K562 (cell line): ENCODE measurements around the gene SRGN. TPM values are rescaled to one million over a fixed set of nuclear protein-coding genes. Genes with fewer than 3 reads are reported as not detected.

Source experiments
- ATAC-seq: fragments of 200-7000 bp; cut with Tn5 transposase; 3 replicates; pipeline ENCODE4 v1.9.1; 2020; ENCODE audit warnings: moderate library complexity
- BruUV-seq: library from RNA; stranded (reverse); fragments of 400-500 nt; replicated peaks from 2 replicates; lab custom pipeline; 2021; lab: Mats Ljungman, UMichigan
- CTCF ChIA-PET: fragments of 300-600 bp; formaldehyde crosslinking; extraction: SDS; loops from one replicate; lab custom pipeline; 2021; ENCODE audit warnings: low intra/inter-chr PET ratio; lab: Yijun Ruan, JAX
- POLR2A ChIA-PET: fragments of 300-600, 350-650 bp; sonication (Branson Sonifier 250); formaldehyde crosslinking; extraction: SDS; loops from one replicate; lab custom pipeline; 2021; ENCODE audit warnings: antibody characterized with exemption, inconsistent platforms; lab: Yijun Ruan, JAX
- DNase-seq, 4 experiments: peaks; one replicate each; pipeline versions ENCODE4 v3.0.0 to v3.0.0-alpha.2; 2011 to 2018; ENCODE audit warnings: low spot score in 3 of 4, mixed read lengths in 3 of 4; ENCODE audit errors: extremely low read depth in 1 of 4
- FAIRE-seq: peaks from 2 replicates; lab custom pipeline; 2011; peaks lifted over from hg19 to GRCh38; lab: Jason Lieb, UNC
- H2AFZ ChIP-seq: 2 replicates; pipeline ENCODE4 v1.6.0; 2011; ENCODE audit warnings: low read depth, low read length, control low read depth, inconsistent platforms
- H3K27ac ChIP-seq: fragments of 200-600 bp; 3 replicates; pipeline ENCODE4 v1.8.0; 2011; ENCODE audit warnings: low read depth, mild to moderate bottlenecking, control low read depth, inconsistent platforms, low read length, moderate library complexity, mixed read lengths; ENCODE audit errors: extremely low read depth
- H3K27me3 ChIP-seq, 2 experiments: fragments of 300-600 bp in 1 of 2; 2 replicates in 1 of 2; 3 replicates in 1 of 2; pipeline versions ENCODE4 v1.6.0 to v1.8.0; 2011; ENCODE audit warnings: inconsistent platforms in 2 of 2, low read length in 2 of 2, mild to moderate bottlenecking in 1 of 2, mixed read lengths in 1 of 2, moderate library complexity in 1 of 2; ENCODE audit not compliant: control insufficient read depth in 2 of 2, insufficient read depth in 2 of 2
- H3K36me3 ChIP-seq: fragments of 300-600 bp; 3 replicates; pipeline ENCODE4 v1.8.0; 2011; ENCODE audit warnings: mild to moderate bottlenecking, low read length, inconsistent platforms; ENCODE audit not compliant: control insufficient read depth, insufficient read depth
- H3K4me1 ChIP-seq, 2 experiments: fragments of 200-600 bp in 1 of 2; replicated peaks in 1 of 2; 2 replicates in 1 of 2; 3 replicates in 1 of 2; pipeline versions ENCODE4 v1.5.1 to v1.8.0; 2011; ENCODE audit warnings: inconsistent platforms in 2 of 2, low read length in 2 of 2, mild to moderate bottlenecking in 1 of 2, mixed read lengths in 1 of 2, moderate library complexity in 1 of 2; ENCODE audit not compliant: control insufficient read depth in 2 of 2, insufficient read depth in 2 of 2
- H3K4me2 ChIP-seq: 2 replicates; pipeline ENCODE4 v1.6.1; 2011; ENCODE audit warnings: low read length, control low read depth, inconsistent platforms, mixed read lengths; ENCODE audit not compliant: insufficient read depth
- H3K4me3 ChIP-seq: fragments of 200-600 bp; sonication (generic), shearing (Covaris generic); 2 replicates; pipeline ENCODE4 v1.5.1; 2016; ENCODE audit warnings: control low read depth, inconsistent platforms
- H3K79me2 ChIP-seq: fragments of 200-600 bp; 3 replicates; pipeline ENCODE4 v1.8.0; 2011; ENCODE audit warnings: low read length, inconsistent platforms; ENCODE audit not compliant: control insufficient read depth, insufficient read depth
- H3K9ac ChIP-seq, 2 experiments: 2 replicates each; pipeline versions ENCODE4 v1.6.0 to v1.6.1; 2011; ENCODE audit warnings: low read depth in 2 of 2, low read length in 2 of 2, control low read depth in 1 of 2, inconsistent platforms in 1 of 2, mild to moderate bottlenecking in 1 of 2, mixed read lengths in 1 of 2; ENCODE audit not compliant: insufficient read depth in 1 of 2
- H3K9me1 ChIP-seq: one replicate; pipeline ENCODE4 v1.6.0; 2011; ENCODE audit warnings: inconsistent platforms, mild to moderate bottlenecking, low read length, moderate library complexity; ENCODE audit not compliant: control insufficient read depth, insufficient read depth
- H3K9me3 ChIP-seq: replicated peaks from 2 replicates; pipeline ENCODE4 v1.5.1; 2011; ENCODE audit warnings: low read depth, low read length, inconsistent platforms; ENCODE audit not compliant: control insufficient read depth, insufficient read depth
- H4K20me1 ChIP-seq: replicated peaks from 2 replicates; pipeline ENCODE4 v1.6.1; 2011; ENCODE audit warnings: low read length, inconsistent platforms, mixed read lengths; ENCODE audit not compliant: control insufficient read depth, insufficient read depth
- CREBBP ChIP-seq: IDR thresholded peaks from one replicate; pipeline ENCODE4 v1.6.1; 2012; ENCODE audit warnings: low read depth, mild to moderate bottlenecking, control low read depth, inconsistent platforms, low read length
- LARP7 ChIP-seq: fragments of 450-650 bp; IDR thresholded peaks from 2 replicates; pipeline ENCODE4 v1.6.1; 2016
- U2AF2 ChIP-seq: fragments of 200-400 bp; formaldehyde crosslinking; optimal IDR thresholded peaks from 2 replicates; pipeline ENCODE3; 2017; ENCODE audit warnings: low read depth, mild to moderate bottlenecking, low read length
- ZBTB11 ChIP-seq, 3 experiments: fragments of 200-800 bp in 1 of 3; fragments of 250-450 bp in 1 of 3; fragments of 450-650 bp in 1 of 3; sonication (Bioruptor Pico) in 1 of 3; sonication (Bioruptor generic) in 1 of 3; formaldehyde crosslinking in 1 of 3; IDR thresholded peaks; 2 replicates each; pipeline versions ENCODE4 v1.6.1 to v1.8.0; 2016 to 2022; ENCODE audit warnings: mild to moderate bottlenecking in 2 of 3, missing genetic modification characterization in 2 of 3, missing compliant biosample characterization in 1 of 3, moderate library complexity in 1 of 3
- ZBTB17 ChIP-seq: fragments of 450-650 bp; formaldehyde crosslinking; IDR thresholded peaks from 2 replicates; pipeline ENCODE4 v1.4.0; 2020; ENCODE audit warnings: mild to moderate bottlenecking
- WGBS: fragments of 100-300 bp; shearing (Covaris generic); methylation state at CpG from one replicate; pipeline ENCODE4 v1.1.6; 2016; ENCODE audit warnings: low coverage, mixed read lengths; ENCODE audit not compliant: insufficient coverage; ENCODE audit errors: missing lambda C conversion rate; 5-methylcytosine and 5-hydroxymethylcytosine counted together
- in situ Hi-C: fragments of 300-500 bp; cut with MboI; formaldehyde crosslinking; loops from 4 replicates; pipeline ENCODE4 v1.15.0; 2018; ENCODE audit warnings: inconsistent platforms, mixed read lengths
- intact Hi-C: fragments of 100-400 bp; cut with micrococcal nuclease; formaldehyde crosslinking; loops from 2 replicates; pipeline ENCODE4 v1.14.2; 2022
- polyA plus RNA-seq, 8 experiments: library from polyadenylated mRNA; depleted of rRNA in 4 of 8; stranded (reverse) in 5 of 8; unstranded in 3 of 8; fragments of >200 nt; fragmentation: Nextera tagmentation in 2 of 8; fragmentation: Illumina TruSeq in 1 of 8; extraction: Ambion mirVana in 2 of 8; extraction: Trizol in 1 of 8; gene quantifications; 2 replicates each; pipeline versions ENCODE4 v1.2.1 to v1.2.3, GENCODE V29; 2011 to 2014; ENCODE audit warnings: inconsistent platforms in 1 of 8, missing spikeins in 1 of 8
- total RNA-seq, 7 experiments: library from RNA; depleted of rRNA in 6 of 7; stranded (reverse); fragments of >200 nt in 6 of 7; fragmentation: Illumina TruSeq in 2 of 7; extraction: Trizol in 2 of 7; gene quantifications; 2 replicates each; pipeline versions ENCODE4 v1.2.1 to v1.2.3, GENCODE V29; 2011 to 2021; ENCODE audit warnings: low replicate concordance in 1 of 7
- TF ChIP-seq, protein P1 (sequence below), 2 experiments: fragments of 450-650 bp in 1 of 2; sonication (generic) in 1 of 2; formaldehyde crosslinking in 1 of 2; IDR thresholded peaks in 1 of 2; conservative IDR thresholded peaks in 1 of 2; 2 replicates each; pipeline versions ENCODE4 v1.6.1 to v1.8.1; 2016 to 2023; ENCODE audit warnings: mild to moderate bottlenecking in 2 of 2, moderate library complexity in 2 of 2, inconsistent platforms in 1 of 2, missing genetic modification reagents in 1 of 2
- TF ChIP-seq, protein P2 (sequence below): fragments of 250-450 bp; sonication (Bioruptor Pico); IDR thresholded peaks from 2 replicates; pipeline ENCODE4 v1.5.0; 2021; ENCODE audit warnings: mild to moderate bottlenecking, borderline replicate concordance
- TF ChIP-seq, protein P3 (sequence below): fragments of 450-650 bp; IDR thresholded peaks from 2 replicates; pipeline ENCODE4 v1.6.1; 2018; ENCODE audit not compliant: partially characterized antibody

SRGN gene
- total and polyA plus RNA-seq, 9 of the 15 experiments (the other 6 are each of a cell fraction or from before 2014, with no cell fraction given), result 136 to 304 (median 180) TPM

- 2% methylated on average over 3 of the region's 3 CpGs for WGBS
- Histone ChIP-seq H3K4me1 (peaks cover 3 to 28% of the 10 kb centered on the region in 2 experiments; a peak in 4 of 5 replicates), H3K36me3 (peaks cover 6% of the 10 kb centered on the region; the same call in 1 of the 3 replicates), H3K4me2 (peak overlapping the region; percentile 95), H3K27me3 (no peaks in the 10 kb centered on the region), H4K20me1 (no peaks in the 10 kb centered on the region), H3K4me3 (peak overlapping the region; percentile 51), H3K9ac (peak overlapping the region in 1 of 2 experiments; percentile 91), H3K79me2 (peaks cover 57% of the 10 kb centered on the region), H3K9me1 (no peaks in the 10 kb centered on the region), H2AFZ (peak overlapping the region; percentile 100), H3K9me3 (no peaks in the 10 kb centered on the region), H3K27ac (peak overlapping the region; percentile 89)
- POLR2A ChIA-PET, result interaction anchor here (0.7 to 2.1 kb wide), 8 partner anchors 8 to 36 kb away, joined by 3 to 9 read pairs (median 4); no protein-coding TSS in a partner anchor
- intact Hi-C loops, result loop anchor here (2.0 kb wide), 2 partner anchors 36 to 132 kb away; partner anchors contain the start of genes DDX21 and VPS26A
- DNase-seq (peak in 2 of 4 experiments; percentile 31 to 41), FAIRE-seq (no peak), ATAC-seq (peak; percentile 15)
- CTCF ChIA-PET, result interaction anchor here (1.6 kb wide), 1 partner anchor 84 kb away, joined by 5 read pairs; no protein-coding TSS in a partner anchor
- in situ Hi-C loops, result no loop called here
- BruUV-seq, result TSS peak; percentile 98
- TF ChIP-seq ZBTB17 (CRISPR knock-in tag) (no peak), CREBBP (no peak), U2AF2 (no peak), LARP7 (no peak), ZBTB11 (CRISPR knock-in tag; IDR thresholded peaks at IDR 0.05) (0 out of 6 replicates have a peak, but pooled peaks of 1 of the 3 experiments have one; percentile 15)
- TF ChIP-seq, protein P1, sequence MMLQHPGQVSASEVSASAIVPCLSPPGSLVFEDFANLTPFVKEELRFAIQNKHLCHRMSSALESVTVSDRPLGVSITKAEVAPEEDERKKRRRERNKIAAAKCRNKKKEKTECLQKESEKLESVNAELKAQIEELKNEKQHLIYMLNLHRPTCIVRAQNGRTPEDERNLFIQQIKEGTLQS (IDR thresholded peaks at IDR 0.05), result no peak
- TF ChIP-seq, protein P1 (CRISPR knock-in tag; conservative IDR thresholded peaks at IDR 0.05), result no peak
- TF ChIP-seq, protein P2, sequence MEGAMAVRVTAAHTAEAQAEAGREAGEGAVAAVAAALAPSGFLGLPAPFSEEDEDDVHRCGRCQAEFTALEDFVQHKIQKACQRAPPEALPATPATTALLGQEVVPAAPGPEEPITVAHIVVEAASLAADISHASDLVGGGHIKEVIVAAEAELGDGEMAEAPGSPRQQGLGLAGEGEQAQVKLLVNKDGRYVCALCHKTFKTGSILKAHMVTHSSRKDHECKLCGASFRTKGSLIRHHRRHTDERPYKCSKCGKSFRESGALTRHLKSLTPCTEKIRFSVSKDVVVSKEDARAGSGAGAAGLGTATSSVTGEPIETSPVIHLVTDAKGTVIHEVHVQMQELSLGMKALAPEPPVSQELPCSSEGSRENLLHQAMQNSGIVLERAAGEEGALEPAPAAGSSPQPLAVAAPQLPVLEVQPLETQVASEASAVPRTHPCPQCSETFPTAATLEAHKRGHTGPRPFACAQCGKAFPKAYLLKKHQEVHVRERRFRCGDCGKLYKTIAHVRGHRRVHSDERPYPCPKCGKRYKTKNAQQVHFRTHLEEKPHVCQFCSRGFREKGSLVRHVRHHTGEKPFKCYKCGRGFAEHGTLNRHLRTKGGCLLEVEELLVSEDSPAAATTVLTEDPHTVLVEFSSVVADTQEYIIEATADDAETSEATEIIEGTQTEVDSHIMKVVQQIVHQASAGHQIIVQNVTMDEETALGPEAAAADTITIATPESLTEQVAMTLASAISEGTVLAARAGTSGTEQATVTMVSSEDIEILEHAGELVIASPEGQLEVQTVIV (CRISPR knock-in tag), result no peak
- TF ChIP-seq, protein P3, sequence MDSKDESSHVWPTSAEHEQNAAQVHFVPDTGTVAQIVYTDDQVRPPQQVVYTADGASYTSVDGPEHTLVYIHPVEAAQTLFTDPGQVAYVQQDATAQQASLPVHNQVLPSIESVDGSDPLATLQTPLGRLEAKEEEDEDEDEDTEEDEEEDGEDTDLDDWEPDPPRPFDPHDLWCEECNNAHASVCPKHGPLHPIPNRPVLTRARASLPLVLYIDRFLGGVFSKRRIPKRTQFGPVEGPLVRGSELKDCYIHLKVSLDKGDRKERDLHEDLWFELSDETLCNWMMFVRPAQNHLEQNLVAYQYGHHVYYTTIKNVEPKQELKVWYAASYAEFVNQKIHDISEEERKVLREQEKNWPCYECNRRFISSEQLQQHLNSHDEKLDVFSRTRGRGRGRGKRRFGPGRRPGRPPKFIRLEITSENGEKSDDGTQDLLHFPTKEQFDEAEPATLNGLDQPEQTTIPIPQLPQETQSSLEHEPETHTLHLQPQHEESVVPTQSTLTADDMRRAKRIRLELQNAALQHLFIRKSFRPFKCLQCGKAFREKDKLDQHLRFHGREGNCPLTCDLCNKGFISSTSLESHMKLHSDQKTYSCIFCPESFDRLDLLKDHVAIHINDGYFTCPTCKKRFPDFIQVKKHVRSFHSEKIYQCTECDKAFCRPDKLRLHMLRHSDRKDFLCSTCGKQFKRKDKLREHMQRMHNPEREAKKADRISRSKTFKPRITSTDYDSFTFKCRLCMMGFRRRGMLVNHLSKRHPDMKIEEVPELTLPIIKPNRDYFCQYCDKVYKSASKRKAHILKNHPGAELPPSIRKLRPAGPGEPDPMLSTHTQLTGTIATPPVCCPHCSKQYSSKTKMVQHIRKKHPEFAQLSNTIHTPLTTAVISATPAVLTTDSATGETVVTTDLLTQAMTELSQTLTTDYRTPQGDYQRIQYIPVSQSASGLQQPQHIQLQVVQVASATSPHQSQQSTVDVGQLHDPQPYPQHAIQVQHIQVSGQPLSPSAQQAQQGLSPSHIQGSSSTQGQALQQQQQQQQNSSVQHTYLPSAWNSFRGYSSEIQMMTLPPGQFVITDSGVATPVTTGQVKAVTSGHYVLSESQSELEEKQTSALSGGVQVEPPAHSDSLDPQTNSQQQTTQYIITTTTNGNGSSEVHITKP, result no peak
Observed at GRCh38 chr10:69088471-69088769, 517 bp downstream of the SRGN start.
